AG10803 (cell line): ENCODE data around the gene CELSR1.

Experiments used
- DNase-seq: peaks from one replicate; pipeline ENCODE4 v3.0.0; 2010; ENCODE audit warnings: low read depth
- H3K4me3 ChIP-seq: 2 replicates; pipeline ENCODE4 v1.5.1; 2011; ENCODE audit warnings: mild to moderate bottlenecking, low read length, control low read depth
- TF ChIP-seq, protein P1 (sequence below): conservative IDR thresholded peaks from 2 replicates; pipeline ENCODE4 v1.5.1; 2011; ENCODE audit warnings: mild to moderate bottlenecking, low read length, control low read depth, inconsistent platforms

CELSR1 gene

DNA sequence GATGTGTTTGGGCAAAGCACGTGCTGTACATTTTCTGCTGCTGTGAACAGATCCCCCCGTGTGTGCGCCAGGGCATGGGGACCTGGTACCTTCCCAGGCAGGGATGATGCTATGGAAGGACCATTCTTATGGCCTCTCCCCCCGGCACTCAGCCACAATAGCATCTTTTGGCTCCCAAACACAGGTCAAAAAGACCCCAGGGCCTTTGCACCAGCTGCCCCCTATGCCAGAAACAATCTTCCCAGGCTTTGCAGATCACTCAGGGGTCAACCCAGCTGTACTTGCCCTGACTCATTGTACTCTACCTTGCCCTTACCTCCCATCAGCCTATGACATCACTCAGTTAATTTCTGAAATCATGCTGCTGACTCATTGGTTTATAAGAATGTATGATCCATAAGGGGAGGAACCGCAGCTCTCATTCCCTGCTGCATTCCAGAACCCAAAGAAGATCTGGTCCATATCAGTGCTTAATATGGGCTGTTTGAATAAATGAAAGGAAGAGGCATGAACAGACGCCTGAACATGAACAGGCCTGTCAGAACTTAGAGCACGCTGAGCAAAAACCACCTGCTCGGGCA lies 100.7 kb downstream of the CELSR1 start:
- TF ChIP-seq, protein P1, sequence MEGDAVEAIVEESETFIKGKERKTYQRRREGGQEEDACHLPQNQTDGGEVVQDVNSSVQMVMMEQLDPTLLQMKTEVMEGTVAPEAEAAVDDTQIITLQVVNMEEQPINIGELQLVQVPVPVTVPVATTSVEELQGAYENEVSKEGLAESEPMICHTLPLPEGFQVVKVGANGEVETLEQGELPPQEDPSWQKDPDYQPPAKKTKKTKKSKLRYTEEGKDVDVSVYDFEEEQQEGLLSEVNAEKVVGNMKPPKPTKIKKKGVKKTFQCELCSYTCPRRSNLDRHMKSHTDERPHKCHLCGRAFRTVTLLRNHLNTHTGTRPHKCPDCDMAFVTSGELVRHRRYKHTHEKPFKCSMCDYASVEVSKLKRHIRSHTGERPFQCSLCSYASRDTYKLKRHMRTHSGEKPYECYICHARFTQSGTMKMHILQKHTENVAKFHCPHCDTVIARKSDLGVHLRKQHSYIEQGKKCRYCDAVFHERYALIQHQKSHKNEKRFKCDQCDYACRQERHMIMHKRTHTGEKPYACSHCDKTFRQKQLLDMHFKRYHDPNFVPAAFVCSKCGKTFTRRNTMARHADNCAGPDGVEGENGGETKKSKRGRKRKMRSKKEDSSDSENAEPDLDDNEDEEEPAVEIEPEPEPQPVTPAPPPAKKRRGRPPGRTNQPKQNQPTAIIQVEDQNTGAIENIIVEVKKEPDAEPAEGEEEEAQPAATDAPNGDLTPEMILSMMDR, result no peak
- H3K4me3 ChIP-seq, result no peak overlapping the region
- DNase-seq, result peak; percentile 19

DNA sequence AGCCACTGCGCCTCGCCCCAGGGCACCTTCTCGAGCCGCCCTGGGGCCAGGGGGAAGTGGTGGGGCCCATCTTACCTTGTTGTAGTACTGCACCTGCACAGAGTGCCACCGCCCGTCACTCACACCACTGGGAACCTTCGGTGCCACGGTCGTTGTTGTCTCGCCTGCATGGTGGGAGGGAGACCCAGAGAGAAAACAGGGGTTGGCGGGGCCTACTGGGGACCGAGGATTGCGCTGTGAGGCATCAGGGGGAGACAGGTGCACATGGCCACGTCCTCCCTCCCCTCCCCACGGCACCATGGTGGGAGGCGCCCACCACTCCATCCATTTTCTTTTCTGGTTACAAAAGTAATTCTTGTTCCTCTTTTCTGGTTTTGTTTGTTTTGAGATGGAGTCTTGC lies 104.1 kb downstream of the CELSR1 start:
- TF ChIP-seq, protein P1, result no peak
- no peak overlapping the region for H3K4me3 ChIP-seq
- no peak for DNase-seq

DNA sequence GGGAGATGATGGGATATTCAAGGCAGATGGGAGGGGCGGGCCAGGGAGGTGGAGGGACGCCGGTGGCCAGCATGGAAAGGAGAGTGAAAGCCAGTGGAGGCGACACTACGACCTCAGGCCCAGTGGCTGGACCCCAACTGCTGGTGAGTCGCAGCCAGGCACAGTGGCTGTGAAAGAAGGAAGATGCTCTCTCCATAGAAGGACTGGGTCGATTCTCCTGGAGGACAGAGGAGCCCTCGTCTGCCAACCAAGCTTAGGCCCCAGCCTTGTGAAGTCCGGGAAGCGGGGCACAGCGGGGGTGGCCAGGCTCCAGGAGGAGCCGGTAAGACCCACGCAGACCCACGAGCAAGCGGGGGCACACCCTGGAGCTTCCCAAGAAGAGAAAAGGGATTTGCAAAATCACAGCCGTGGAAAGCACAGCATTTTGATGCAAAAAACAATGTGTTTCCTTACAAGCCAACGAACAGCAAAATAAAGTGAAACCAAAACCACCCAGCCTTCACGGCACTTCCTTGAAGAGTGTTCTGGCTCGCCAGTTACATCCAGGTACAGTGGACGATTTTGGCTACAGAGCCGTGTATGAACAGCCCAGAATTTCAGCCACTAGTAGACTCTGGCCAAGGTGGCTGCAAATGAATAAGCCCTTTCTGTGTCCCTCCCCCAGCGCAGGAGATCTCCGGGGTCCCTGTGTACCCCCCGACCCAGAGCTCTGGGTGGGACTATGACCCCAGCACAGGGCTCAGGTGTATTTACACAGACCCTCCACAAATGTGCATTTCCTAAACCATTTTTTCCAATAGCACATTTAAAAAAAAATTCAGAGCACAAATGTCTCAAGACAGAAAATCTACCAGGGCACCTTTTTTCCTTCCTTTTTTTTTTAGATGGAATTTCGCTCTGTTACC lies 105.0 kb downstream of the CELSR1 start:
- peak overlapping the region; percentile 33 for H3K4me3 ChIP-seq

DNA sequence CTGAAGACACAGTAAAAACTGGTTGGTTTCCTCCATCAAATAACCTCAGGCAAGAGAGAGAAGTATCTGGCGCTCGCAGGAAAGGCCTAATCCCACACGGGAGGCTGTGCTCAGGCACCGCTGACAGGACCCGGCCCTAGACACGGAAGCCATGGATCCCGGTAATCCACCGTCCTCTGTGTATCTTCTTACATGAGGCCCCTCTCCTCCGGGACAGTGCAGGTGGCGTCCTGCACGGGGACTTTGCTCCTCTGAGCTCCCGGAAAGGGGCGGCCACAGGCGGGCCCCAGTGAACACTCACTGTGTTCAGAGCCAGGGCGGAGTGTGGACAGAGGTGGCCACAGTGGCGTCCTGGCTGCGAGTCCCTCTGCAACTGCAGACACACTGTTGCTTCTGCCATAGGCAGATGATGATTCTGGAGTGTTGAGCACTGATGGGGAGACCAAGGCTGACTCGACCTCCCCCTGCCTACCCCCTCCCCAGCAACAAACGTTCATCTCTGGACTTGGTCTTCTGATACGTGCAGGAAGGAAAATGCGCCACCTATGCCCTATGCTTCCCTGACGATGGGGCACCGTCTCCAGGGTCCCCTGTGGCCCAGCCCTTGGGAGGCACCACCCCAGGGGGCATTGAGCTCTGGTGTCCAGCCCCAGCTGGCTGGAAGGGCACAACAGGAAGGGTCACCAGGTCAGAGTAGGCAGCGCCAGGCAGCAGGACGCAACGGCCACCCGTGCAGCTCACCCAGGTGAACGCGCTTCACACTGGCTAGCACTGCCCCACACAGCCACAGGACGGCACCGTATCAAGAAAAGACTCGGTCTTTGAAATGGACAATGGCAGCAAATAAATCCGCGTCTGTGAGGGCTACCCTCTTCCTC lies 106.2 kb downstream of the CELSR1 start:
- TF ChIP-seq, protein P1, result no peak
- no peak for DNase-seq
- no peak overlapping the region for H3K4me3 ChIP-seq

More for the DNA sequence above, 105.0 kb downstream of the CELSR1 start:
- TF ChIP-seq, protein P1, result no peak
- peak; percentile 4 for DNase-seq

DNA sequence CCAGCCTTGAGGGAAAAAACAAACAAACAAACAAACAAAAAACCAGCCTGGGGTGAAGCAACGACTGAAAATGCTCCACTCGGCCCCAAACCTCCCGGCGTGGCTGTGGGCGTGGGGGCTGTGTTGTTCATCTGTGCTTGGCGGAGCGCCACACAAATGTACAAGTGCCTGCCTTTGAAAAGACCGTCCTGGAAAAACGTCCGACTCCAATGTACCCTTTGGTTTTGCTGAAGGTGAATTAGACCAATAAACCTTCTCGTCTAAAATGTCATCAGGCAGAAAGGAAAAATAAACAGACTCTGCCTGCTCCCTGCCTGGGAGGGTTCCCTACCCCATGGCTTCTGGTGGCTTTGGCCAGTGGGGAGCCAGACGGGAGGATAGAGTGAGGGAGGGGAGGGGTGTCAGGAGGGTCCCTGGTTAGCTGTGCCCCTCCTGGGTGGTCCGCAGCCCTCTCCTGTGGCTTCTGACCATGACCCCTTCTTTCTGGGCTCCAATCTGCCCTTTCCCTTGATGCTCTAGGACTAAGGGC lies 108.0 kb downstream of the CELSR1 start:
- TF ChIP-seq, protein P1, result no peak
- no peak for DNase-seq
- no peak overlapping the region for H3K4me3 ChIP-seq

DNA sequence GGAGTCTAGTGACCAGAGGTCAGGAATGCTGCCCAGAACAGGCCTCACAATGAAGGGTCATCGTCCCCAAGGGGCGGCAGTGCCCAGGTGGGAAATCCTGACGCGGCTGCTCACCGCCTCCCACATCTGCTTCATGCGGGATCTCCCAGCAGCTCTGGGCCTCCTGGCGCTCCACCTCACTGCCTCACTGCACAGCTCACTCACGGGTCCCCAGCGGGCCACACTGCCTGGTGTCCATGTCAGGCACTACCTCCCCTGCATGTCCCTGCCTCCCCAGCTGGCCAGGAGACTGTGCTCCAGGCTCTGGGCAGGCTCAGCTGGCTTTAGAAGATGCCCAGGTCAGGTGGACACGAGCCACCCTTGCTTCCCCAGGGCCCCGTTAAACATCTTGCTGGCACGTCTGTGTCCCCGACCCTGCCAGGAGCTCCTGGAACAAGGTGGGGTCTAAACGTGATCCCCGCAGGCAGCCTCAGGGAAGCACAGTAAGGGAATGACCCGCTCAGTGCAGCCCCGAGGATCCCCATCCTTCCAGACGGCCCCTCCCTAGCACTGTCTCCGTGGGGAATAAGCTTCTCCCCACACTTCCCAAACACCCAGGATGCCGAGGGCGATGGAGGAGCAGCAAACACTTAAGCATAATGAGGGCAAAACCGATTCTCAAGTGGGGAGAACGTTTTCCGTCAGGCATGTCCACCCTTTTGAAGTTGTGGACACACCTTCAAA lies 108.7 kb downstream of the CELSR1 start:
- no peak for DNase-seq
- TF ChIP-seq, protein P1, result no peak
- H3K4me3 ChIP-seq, result no peak overlapping the region
